HG02840 (cell line): Measurements from ENCODE around the gene ID1.
"Not testable (repeated sequence)": the region's sequence is repeated elsewhere in the genome, so short reads cannot be mapped to it uniquely, and the experiment has no call there.

Source experiments
- ATAC-seq: cut with Tn5 transposase; IDR thresholded peaks from one replicate; pipeline ENCODE4 v1.9.1; 2021; ENCODE audit warnings: mild to moderate bottlenecking, moderate library complexity, moderate number of reproducible peaks; ENCODE audit not compliant: unreplicated experiment, low FRiP score

Gene ID1

GRCh38 chr20:31630187-31630790, 25.2 kb downstream of the ID1 start:
- no peak for ATAC-seq

- ATAC-seq: no peak
Observed at GRCh38 chr20:31632548-31633338, 27.7 kb downstream of the ID1 start.

- ATAC-seq: no peak
Observed at GRCh38 chr20:31633339-31633914, 28.3 kb downstream of the ID1 start.

GRCh38 chr20:31637660-31638059, 32.6 kb downstream of the ID1 start, which contains the start of gene COX4I2:
Gene COX4I2, plus strand, starts transcription at chr20:31637912. Its CDS starts 1,106 bp downstream, at chr20:31639018.
- no peak for ATAC-seq

- no peak for ATAC-seq
Observed at GRCh38 chr20:31638317-31638716, 33.2 kb downstream of the ID1 start.

GRCh38 chr20:31638816-31639215, 33.7 kb downstream of the ID1 start:
- ATAC-seq: no peak

GRCh38 chr20:31640259-31640658, 35.2 kb downstream of the ID1 start:
- no peak for ATAC-seq

- ATAC-seq: no peak
Observed at GRCh38 chr20:31641391-31641790, 36.3 kb downstream of the ID1 start.

GRCh38 chr20:31642837-31643236, 37.7 kb downstream of the ID1 start:
- no peak for ATAC-seq

GRCh38 chr20:31643522-31643921, 38.4 kb downstream of the ID1 start:
- no peak for ATAC-seq

GRCh38 chr20:31644701-31645100, 39.6 kb downstream of the ID1 start:
- no peak for ATAC-seq

GRCh38 chr20:31648104-31648503, 43.0 kb downstream of the ID1 start:
- not testable (repeated sequence) for ATAC-seq

- ATAC-seq: no peak
Observed at GRCh38 chr20:31652917-31653396, 47.9 kb downstream of the ID1 start.

GRCh38 chr20:31653561-31653960, 48.5 kb downstream of the ID1 start:
- ATAC-seq: no peak

GRCh38 chr20:31654534-31654933, 49.4 kb downstream of the ID1 start:
- no peak for ATAC-seq
